Fibroblast of gingiva (primary cell): ENCODE data around the gene POLG2.
"Not testable (repeated sequence)": the region's sequence is repeated elsewhere in the genome, so short reads cannot be mapped to it uniquely, and the experiment has no call there.

Experiments used
- DNase-seq: peaks from one replicate; pipeline ENCODE4 v3.0.0-alpha.2; 2011; ENCODE audit warnings: low read depth

Gene POLG2

DNA sequence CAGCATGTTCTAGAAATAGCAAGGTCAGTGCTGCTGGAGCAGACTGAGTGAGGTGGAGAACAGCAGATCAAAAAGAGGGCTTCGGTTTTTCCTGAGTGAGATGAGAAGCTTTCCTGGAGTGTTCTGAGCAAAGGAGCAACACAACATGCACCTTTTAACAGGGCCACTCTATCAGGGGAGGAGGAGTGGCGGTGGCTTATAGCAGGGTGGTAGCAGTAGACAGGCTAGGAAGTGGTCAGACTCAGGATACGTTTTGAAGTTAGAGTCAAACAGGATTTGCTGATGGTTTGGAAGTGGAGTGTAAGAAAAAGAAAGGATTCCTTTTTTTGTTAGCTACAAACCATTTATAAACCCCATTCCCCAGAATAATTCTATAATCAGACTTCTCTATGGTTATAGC is 12.5 kb downstream of the POLG2 start:
- DNase-seq: no peak

DNA sequence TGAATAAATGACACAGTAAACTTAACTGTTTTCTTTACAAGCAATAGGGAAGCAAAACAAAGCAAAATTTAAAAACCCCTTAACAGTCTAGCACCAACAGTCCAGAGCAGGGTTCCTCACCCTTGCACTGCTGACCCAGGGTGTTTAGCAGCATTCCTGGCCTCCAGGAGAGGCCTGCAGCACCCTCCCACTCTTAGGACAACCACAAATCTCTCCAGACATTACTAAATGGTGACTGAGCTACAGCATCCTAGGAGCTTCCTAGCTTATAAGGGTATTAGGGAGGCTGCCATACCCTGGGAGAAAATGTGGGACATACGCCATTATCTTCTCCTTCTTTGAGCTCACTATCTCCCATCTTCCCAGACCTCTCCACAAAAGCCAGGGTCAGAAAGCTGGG is 15.9 kb downstream of the POLG2 start:
- DNase-seq: no peak

DNA sequence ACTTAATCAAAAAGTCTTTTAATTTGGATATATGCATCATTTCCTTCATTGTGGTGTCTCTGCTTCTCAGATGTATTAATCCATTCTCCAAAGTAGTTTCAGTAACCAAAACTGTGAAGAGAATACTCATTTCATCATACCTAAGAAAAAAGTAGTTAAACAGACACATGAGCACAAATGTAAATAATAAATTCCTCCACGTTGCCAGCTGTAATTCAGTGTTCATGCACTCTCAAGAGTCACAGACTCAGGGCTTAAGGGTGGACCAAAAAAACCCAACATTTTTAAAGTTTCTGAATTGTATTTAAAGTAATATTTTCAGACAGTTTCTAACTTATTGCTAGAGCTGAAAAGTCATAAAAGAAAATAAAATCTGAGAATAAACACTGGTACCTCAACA is 19.0 kb downstream of the POLG2 start:
- DNase-seq: no peak

DNA sequence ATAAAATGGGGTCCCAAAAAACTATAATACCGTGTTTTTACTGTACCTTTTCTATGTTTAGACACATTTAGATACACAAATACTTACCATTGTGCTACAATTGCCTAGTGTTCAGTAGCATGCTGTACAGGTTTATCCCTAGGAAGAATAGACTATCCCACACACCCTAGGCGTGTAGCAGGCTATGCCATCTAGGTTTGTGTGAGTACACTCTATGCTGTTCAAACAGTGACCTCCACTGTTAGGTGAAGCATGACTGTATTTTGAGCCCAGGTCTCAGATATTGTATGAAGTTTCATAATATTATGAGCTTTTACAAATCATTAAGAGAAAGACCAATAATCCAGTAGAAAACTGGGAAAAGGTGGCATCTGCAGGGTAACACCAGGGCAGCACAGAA is 24.3 kb downstream of the POLG2 start:
- no peak for DNase-seq

DNA sequence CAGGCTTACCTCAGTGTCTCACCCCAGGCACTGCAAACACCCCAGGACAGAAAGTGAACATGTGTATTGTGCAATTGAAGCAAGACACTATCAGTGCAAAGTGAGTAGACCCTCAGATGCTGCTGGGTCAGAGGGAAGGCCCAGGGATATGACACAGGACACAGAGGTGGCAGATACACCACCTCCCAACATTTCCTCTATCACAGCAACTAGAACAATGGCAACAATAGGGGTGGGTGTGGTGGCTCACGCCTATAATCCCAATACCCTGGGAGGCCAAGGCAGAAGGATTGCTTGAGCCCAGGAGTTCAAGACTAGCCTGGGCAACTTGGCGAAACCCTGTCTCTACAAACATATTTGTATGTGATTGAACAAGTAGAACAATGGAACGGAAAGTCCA is 25.4 kb downstream of the POLG2 start:
- DNase-seq: no peak

DNA sequence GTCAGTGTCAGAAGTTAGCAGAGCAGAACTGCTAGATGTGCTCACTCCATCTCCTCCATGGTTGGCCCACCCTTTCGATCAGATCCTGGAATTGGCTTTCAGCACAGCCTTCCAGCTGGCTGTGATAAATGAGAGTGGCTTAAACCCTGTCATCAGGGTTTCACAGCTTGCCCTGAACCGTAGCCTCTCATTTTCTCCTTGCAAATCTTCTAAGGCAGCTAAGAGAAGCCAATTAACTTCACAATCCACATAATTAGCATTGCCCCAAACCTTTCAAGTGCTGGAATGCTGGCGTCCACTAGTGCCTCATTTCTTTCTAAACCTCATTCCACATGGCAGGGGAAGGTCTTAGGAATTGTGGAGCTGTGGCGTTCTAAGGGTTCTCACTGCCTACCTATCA is 26.2 kb downstream of the POLG2 start:
- DNase-seq: no peak

DNA sequence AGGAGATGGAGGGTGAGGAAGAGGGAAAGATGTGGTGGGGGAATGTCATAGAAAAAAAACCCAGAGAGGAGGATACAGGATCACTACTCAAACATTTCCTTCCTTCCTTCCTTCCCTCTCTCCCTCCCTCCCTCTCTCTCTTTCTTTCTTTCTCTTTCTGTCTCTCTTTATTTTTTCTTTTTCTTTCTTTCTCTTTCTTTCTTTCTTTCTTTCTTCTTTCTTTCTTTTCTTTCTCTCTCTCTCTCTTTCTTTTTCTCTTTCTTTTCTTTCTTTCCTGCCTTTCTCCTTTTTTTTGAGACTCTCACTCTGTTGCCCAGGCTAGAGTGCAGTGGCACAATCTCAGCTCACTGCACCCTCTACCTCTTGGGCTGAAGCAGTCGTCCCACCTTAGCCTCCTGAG is 30.0 kb downstream of the POLG2 start:
- DNase-seq: not testable (repeated sequence)

DNA sequence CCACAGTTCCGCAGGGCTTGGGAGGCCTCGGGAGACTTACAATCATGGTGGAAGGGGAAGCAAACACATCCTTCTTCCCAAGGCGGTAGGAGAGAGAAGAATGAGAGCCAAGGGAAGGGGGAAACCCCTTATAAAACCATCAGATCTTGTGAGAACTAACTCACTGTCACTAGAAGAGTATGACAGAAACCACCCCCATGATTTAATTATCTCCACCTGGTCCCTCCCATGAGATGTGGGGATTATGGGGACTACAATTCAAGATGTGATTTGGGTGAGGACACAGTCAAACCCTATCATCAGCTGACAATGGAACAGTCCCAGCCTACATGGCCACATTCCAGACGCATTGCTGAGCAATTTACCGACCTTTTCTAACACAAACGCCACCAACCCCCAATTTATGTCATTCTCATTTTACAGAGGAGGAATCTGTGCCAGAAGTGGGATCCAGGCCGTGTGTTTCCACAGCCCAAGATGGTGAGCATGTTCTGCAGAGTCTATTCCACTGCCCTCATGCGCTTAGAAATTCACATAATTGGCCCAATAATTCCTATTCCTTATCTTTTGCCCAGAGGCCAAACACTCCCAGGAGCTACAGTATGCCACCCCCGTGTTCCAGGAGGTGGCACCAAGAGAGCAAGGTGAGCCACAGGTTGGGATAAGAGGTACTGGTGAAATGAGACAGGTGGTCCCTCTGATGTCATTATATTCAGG is 30.7 kb downstream of the POLG2 start:
- no peak for DNase-seq

DNA sequence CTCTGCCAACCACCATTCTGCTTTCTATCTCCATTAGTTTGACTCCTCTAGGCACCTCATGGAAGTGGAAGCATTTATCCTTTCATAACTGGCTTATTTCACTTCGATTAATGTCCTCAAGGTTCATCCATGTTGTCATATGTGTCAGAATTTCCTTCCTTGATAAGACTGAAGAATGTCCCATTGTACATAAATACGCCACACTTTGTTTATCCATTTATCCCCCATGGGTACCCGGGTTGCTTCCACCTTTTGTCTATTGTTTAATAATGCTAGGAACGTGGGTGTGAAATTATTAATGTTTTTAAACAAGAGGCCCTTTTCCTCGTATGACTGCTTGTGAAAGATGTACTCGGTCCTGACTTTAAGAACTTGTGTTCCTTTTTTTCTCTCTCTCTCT is 35.1 kb downstream of the POLG2 start:
- DNase-seq: no peak

DNA sequence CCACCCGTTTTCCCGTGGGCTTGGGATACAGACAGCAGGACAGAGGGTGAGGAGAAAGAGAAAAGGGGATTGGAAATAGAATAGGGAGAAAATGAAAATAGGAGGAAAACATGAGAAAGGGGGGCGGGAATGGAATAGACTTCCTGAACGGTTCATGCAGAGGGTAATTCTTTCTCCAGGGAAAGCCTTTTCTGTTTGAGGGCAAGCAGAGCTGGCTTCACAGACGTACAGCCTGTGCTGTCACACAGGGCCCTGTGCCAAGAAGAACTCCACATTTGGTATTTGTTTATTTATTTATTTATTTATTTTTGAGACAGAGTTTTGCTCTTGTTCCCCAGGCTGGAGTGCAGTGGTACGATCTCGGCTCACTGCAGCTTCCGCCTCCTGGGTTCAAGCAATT is 35.9 kb downstream of the POLG2 start:
- no peak for DNase-seq

DNA sequence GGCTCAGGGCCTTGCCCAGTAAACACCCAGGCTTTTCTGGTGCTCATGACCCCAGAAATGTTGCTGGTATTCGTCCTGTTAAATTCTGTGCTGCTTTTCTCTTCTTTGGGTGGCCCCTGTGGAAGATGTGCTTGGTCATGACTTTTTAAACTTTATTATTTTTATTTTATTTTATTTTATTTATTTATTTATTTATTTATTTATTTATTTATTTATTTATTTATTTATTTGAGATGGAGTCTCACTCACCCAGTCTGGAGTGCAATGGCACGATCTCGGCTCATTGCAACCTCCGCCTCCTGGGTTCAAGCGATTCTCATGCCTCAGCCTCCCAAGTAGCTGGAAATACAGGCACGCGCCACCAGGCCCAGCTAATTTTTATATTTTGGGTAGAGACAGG is 37.0 kb downstream of the POLG2 start:
- not testable (repeated sequence) for DNase-seq

DNA sequence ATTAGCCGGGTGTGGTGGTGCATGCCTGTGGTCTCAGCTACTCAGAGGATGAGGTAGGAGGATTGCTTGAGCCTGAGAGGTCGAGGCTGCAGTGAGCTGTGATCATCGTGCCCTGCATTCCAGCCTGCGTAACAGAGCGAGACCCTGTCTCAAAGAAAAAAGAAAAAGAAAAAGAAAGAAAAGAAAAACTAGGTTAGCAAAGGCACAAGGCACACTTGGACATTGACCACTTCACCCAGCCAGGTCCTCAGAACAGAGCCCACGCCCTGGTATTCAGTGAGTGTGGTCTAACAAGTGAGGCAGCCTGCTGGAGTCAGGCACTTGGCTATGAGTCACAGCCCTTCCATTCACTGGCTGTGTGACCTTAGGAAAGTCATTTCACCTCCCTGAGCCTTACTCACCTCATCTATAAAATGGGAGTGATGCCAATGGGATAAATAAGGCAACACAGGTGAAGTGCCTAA is 37.5 kb downstream of the POLG2 start:
- no peak for DNase-seq

DNA sequence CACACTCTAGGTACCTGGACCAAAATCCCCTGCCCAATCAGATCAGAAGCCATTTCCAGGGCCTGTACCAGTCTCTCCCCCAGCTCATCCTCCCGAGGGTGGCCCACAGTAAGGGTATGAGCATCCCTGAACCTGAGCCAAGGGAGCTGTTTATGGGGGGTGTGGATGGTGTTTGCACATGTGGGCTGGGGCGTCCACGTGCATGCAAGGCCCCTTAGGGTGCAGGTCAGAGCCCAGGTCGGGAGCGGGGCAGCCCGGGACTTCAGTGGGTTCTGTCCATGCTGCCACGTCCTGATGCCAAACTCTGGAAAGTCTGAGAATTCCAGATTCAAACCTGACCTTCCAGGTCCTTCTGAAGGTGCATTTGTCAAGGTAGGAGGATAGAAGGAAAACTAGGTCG is 38.1 kb downstream of the POLG2 start:
- no peak for DNase-seq

DNA sequence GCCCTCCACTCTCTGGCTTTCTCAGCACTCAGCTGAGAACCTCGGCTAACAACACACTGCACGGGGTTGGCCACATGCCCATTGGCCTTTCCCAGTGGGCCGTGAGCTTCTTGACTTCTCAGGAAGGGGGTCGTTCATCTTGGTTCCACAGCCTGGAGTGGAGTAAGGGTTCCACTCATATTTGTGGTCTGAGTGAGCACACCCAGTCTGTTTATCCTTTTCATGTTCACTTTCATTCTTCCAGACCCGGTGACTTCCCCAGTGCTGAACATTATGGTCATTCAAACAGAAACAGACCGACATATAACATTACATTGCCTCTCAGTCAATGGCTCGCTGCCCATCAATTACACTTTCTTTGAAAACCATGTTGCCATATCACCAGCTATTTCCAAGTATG is 39.7 kb downstream of the POLG2 start:
- DNase-seq: peak; percentile 23

DNA sequence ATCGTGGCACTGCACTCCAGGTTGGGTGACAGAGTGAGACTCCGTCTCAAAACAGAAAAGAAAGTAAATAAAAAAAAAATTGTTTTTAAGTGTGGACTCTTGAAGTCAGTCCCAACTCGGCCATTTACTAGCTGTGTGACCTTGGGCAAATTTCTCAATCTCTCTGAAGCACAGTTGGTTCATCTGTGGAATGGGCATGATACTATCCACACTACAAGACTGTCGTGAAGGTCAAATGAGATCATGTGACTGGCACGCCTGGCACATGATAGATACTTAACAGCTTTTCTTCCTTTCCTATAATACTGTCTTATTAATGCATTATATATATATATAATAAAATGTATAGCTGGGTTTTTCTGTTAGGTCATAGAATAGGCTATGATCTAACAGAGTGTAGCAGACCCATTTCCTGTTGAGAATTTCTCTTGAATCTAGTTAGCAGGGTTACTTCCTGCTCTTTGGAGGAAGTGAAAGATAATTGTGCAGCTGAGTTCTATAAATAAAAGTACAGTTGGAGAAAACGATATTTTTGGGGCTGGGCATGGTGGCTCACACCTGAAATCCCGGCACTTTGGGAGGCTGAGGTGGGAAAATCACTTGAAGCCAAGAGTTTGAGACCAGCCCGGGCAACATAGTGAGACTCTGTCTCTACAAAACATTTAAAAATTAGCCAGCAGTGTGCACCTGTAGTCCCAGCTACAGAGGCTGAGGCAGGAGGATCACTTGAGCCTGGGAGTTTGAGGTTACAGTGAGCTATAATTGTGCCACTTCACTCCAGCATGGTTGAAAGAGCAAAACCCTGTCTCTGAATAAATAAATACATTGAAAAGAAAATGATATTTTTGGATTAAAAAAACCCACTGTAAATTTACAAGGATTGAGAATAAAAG is 40.6 kb downstream of the POLG2 start:
- no peak for DNase-seq

DNA sequence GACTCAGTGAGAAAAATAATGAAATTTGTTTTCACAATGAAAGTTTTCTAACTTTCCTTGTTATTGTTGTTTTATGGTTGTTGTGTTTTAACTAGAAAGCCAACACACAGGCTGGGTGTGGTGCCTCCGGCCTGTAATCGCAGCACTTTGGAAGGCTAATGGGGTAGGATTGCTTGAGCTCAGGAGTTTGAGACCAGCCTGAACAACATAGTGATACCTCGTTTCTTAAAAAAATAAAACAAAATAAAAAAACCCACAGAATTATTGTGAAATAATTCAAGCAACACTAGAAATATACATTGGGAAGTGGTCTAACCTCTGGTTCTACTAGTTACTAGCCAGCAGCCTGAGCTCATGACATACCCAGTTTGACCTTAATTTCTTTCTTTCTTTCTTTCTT is 47.3 kb downstream of the POLG2 start:
- DNase-seq: no peak

DNA sequence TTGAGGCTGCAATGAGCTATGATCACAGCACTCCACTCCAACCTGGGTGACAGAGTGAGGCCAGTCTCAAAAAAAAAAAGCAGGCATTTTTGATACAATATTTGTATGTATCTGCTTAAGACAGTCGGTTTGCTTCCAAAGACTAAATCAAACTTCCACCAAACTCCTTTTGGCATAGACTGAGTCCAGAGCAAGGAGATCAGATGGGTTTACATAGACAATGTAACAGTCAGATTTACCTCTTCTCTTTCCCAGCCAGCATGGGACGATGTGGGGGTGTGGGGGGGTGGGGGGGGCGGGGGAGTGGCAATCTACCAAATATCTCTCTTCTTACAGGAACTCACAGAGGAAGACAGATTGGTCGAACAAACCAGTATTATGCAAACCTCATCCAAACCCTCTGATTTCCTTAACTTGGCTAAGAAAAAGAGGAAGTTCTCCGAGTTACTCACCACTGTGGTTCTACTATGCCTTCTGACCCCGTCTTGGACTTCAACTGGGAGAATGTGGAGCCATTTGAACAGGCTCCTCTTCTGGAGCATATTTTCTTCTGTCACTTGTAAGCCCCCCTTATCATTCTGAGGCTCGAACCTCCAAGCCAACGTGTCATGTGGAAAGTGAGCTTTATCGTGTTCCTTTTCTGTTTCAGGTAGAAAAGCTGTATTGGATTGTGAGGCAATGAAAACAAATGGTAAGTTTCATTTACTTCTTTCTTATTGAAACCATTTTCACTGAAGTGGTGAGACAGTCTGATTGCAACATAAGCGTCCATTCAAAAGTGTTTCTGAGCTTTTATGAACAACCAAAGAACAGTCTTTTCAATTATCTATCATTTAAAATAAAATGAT is 48.0 kb downstream of the POLG2 start, which contains the start of gene MILR1:
Gene MILR1, plus strand, starts transcription at position 451 of the 848 bp plus-strand sequence. Its CDS starts 54 bp downstream, at position 505.
- DNase-seq: peak; percentile 74

DNA sequence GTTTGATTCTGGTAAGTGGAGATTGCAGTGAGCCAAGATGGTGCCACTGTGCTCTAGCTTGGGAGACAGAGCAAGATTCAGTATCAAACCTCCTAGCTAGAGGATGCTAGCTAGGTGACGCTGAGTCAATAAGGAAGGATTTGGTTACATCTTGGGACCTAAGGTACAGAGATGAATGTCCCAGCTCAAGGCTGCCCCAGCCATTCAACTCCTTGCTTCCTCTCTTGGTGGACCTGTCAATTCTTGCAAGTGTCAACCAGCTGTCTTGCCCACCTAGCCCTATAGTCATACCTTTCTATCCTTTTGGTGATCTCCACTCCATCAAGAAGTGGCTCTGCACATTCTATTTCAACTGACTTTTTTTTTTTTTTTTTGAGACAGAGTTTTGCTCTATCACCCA is 49.3 kb downstream of the POLG2 start:
- DNase-seq: no peak

DNA sequence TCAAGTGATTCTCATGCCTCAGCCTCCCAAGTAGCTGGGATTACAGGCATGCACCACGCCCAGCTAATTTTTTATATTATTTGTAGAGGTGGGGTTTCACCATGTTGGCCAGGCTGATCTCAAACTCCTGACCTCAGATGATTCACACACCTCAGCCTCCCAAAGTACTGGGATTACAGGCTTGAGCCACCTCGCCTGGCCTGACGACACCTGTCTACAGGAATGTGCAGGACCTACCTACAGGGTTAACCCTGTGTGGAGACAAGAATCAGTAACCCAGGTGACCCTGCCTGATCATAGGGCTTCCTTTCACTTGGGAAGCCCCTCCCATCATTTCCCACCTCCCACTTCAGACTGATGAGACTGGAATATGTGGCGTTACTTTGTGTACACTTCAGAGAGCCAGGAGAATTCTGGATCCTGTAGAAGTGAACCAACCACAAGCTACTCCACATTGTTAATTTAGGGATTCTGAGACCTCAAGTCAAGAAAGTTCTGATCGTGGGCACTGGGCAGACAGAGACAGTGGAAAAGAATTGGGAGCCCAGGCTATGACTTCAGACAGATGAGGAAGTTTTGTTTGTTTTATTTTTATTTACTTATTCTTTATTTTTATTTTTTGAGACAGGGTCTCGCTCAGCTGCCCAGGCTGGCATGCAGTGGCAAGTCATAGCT is 53.6 kb downstream of the POLG2 start:
- no peak for DNase-seq

DNA sequence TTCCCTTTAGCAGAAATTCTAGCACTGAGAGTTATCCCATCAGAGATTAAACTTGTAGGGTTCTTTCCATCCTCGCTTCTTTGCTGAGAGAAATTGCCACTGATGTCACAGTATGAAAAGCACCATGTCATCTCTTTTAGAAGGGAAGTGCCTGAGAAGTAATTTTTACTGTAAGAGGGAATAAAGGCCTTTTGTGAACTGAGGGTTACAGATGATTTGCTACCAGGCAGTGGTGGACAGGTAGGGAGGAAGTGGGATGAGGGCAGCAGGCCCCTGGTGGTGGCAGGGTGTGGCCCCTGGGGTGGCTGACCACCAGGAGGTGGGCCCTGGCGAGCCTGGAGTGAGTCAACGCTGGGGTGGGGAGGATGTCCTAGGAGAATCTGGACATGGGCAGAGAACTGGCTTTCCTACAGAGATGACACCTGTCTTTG is 54.3 kb downstream of the POLG2 start:
- DNase-seq: no peak

DNA sequence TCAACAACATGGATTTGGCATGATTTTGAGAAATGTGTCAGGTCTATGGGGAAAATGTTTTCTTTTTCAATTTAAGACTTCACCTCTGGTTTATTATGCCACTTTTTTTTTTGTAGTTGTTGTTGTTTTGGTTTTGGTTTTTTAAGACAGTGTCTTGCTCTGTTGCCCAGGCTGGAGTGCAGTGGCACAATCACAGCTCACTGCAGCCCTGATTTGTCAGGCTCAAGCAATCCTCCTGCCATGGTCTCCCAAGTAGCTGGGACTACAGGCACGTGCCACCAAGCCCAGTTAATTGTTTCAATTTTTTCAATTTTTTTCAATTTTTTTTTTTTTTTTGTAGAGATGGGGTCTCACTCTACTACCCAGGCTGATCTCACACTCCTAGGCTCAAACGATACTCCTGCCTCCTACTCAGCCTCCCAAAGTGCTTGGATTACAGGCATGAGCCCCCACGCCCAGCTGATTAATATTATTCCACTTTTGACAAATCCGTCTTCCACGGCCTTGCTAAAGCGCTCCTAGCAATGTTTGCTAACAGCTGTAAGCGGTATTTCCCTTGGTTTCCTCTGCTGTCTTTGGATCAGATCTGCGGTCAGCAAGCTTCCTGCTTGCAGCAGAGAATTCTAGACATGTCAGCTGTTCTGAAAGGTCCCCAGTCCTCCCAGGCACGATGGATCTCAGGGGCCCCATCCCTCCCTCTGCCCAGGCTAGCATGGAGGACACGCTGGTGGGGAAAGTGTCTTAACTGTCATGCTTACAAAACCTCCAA is 54.9 kb downstream of the POLG2 start:
- DNase-seq: peak; percentile 42
